Thoracic aorta (tissue), 2 donors: ENCODE data around the gene EMILIN2. TPM values are rescaled to one million over a fixed set of nuclear protein-coding genes. Genes with fewer than 3 reads are reported as not detected.

Source experiments
- ATAC-seq: fragments of 150-250 bp; one replicate; pipeline ENCODE4 v1.8.0; 2017; ENCODE audit warnings: low read depth; ENCODE audit not compliant: insufficient number of reproducible peaks, low FRiP score
- DNase-seq: peaks from one replicate; pipeline ENCODE4 v3.0.0-alpha.2; 2020; ENCODE audit warnings: low spot score
- H3K27ac ChIP-seq, 2 donors: fragments of 200-600 bp; sonication (generic); 1 replicate in 1 of 2; 2 replicates in 1 of 2; pipeline ENCODE4 v1.5.1; 2016; ENCODE audit warnings: mild to moderate bottlenecking in 2 of 2, moderate library complexity in 2 of 2
- H3K27me3 ChIP-seq: fragments of 200-600 bp; sonication (generic); replicated peaks from 2 replicates; pipeline ENCODE4 v1.6.0; 2016; ENCODE audit warnings: mild to moderate bottlenecking; ENCODE audit not compliant: insufficient read depth
- H3K36me3 ChIP-seq: fragments of 200-600 bp; sonication (generic); one replicate; pipeline ENCODE4 v1.5.1; 2016
- H3K4me1 ChIP-seq, 2 donors: fragments of 200-600 bp; sonication (generic); 1 replicate in 1 of 2; 2 replicates in 1 of 2; pipeline versions ENCODE4 v1.5.1 to v1.6.0; 2016; ENCODE audit warnings: low read depth in 2 of 2, mild to moderate bottlenecking in 1 of 2; ENCODE audit not compliant: control insufficient read depth in 1 of 2
- H3K4me3 ChIP-seq: fragments of 200-600 bp; sonication (generic); 2 replicates; pipeline ENCODE4 v1.5.1; 2016; ENCODE audit warnings: mild to moderate bottlenecking
- H3K9me3 ChIP-seq: fragments of 200-600 bp; sonication (generic); 2 replicates; pipeline ENCODE4 v1.5.1; 2016
- CTCF ChIP-seq: fragments of 200-600 bp; sonication (generic); IDR thresholded peaks from one replicate; pipeline ENCODE4 v1.5.1; 2019; ENCODE audit warnings: antibody characterized with exemption
- total RNA-seq, 2 donors: library from RNA; depleted of rRNA; stranded (reverse); fragments of >200 nt; gene quantifications; one replicate each; pipeline versions ENCODE4 v1.1.0 to v1.2.3, GENCODE V29; 2016

Gene EMILIN2
- total RNA-seq, 2 donors from 2014 or later, result 22.6 to 27.4 TPM

- Histone ChIP-seq H3K27me3 (no peaks in the 10 kb centered on the region), H3K4me3 (no peak overlapping the region), H3K4me1 (peaks cover 3 to 25% of the 10 kb centered on the region in 2 donors), H3K27ac (peak overlapping the region in 1 of 2 donors; percentile 52), H3K36me3 (peaks cover 19% of the 10 kb centered on the region), H3K9me3 (no peaks in the 10 kb centered on the region)
- no peak for ATAC-seq
- no peak for TF ChIP-seq CTCF
- DNase-seq, result no peak
These were observed 69.4 kb downstream of the EMILIN2 start for GRCh38 chr18:2916184-2916583.

- Histone ChIP-seq H3K27ac (peak overlapping the region; percentile 10 to 32), H3K4me1 (peaks cover 3 to 25% of the 10 kb centered on the region in 2 donors), H3K27me3 (no peaks in the 10 kb centered on the region), H3K9me3 (no peaks in the 10 kb centered on the region), H3K4me3 (peak overlapping the region; percentile 18), H3K36me3 (peaks cover 21% of the 10 kb centered on the region)
- no peak for ATAC-seq
- TF ChIP-seq CTCF, result no peak
- DNase-seq, result no peak
These were observed 70.6 kb downstream of the EMILIN2 start for GRCh38 chr18:2917259-2918047.

GRCh38 chr18:2918761-2919550, 72.2 kb downstream of the EMILIN2 start:
- peak overlapping the region in 1 of 2 donors; percentile 32 for H3K27ac ChIP-seq
- TF ChIP-seq CTCF, result no peak
- H3K36me3 ChIP-seq, result peaks cover 18% of the 10 kb centered on the region
- H3K27me3 ChIP-seq, result no peaks in the 10 kb centered on the region
- H3K4me1 ChIP-seq, result peaks cover 3 to 21% of the 10 kb centered on the region in 2 donors
- DNase-seq (no peak), ATAC-seq (no peak)
- H3K4me3 ChIP-seq, result no peak overlapping the region
- H3K9me3 ChIP-seq, result no peaks in the 10 kb centered on the region

GRCh38 chr18:2919600-2919999, 72.8 kb downstream of the EMILIN2 start:
- Histone ChIP-seq H3K27me3 (no peaks in the 10 kb centered on the region), H3K9me3 (no peaks in the 10 kb centered on the region), H3K36me3 (peaks cover 24% of the 10 kb centered on the region), H3K27ac (no peak overlapping the region), H3K4me1 (peaks cover 3 to 21% of the 10 kb centered on the region in 2 donors), H3K4me3 (no peak overlapping the region)
- ATAC-seq, result no peak
- no peak for TF ChIP-seq CTCF
- DNase-seq, result no peak

- Histone ChIP-seq H3K4me3 (no peak overlapping the region), H3K4me1 (peaks cover 3 to 21% of the 10 kb centered on the region in 2 donors), H3K27ac (no peak overlapping the region), H3K9me3 (no peaks in the 10 kb centered on the region), H3K27me3 (no peaks in the 10 kb centered on the region), H3K36me3 (peaks cover 29% of the 10 kb centered on the region)
- no peak for DNase-seq
- ATAC-seq, result no peak
- no peak for TF ChIP-seq CTCF
These were observed 73.2 kb downstream of the EMILIN2 start for GRCh38 chr18:2920027-2920426.
